Stimulated activated CD4-positive, alpha-beta T cell treated with anti-CD3 and anti-CD28 coated beads, Interleukin-1b, Interleukin-23, amount 100 ng/mL, for 4 hours (primary cell): ENCODE results near the gene OR5A2.
"Not testable (repeated sequence)": the region's sequence is repeated elsewhere in the genome, so short reads cannot be mapped to it uniquely, and the experiment has no call there.

ENCODE experiments used
- DNase-seq, 2 donors: peaks; one replicate each; pipeline ENCODE4 v3.0.0-alpha.2; 2020; ENCODE audit warnings: low read depth in 2 of 2

Gene OR5A2

DNA sequence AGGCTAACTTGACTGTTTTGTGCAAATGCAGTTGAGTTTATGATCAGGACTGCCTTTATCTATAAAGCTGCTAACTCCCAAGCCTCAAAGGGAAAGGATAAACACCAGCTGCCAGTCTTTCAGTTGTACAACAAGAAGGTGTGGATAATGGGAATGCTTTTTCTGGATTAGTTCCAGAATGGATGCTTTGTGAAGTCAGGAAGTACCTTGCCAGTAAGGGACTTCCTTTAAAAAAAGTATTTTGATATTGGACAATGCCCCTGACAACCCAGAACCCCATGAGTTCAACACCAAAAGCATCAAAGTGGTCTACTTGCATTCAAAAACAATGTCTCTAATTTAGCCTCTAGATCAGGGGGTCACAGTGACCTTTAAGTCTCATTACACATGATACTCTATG is 32.0 kb downstream of the OR5A2 start:
- no peak for DNase-seq

DNA sequence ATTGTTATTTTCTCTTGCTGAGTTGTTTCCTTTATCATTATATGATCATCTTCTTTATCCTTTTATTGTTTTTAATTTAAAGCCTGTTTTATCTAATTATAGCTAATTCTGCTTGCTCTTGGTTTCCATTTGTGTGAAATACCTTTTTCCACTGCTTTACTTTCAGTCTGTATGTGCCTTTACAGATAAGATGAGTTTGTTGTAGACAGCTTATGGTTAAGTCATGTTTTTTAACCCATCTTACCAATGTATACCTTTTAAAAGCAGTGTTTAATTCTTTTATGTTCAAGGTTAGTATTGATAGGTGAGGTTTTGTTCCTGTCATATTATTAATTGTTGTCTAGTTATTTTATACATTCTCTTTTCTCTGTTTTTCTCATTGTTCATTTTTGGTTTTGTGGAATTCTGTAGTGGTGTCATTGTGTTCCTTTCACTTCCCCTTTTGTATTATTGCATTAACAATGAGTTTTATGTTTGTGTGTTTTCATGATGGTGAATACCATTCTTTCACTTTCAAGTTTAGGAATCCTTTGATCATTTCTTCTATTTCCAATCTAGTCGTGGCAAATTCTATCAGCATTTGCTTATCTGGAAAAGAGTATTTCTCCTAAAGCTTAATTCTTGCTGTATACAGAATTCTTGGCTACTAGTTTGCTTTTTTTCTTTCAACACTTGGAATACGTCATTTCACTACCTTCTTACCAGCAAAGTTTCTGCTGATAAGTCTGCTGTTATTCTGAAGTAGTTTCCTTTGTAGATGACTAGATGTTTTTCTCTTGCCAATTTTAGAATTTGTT is 45.8 kb downstream of the OR5A2 start:
- DNase-seq, result no peak

- not testable (repeated sequence) for DNase-seq
Measured at GRCh38 chr11:59372324-59372723, 53.9 kb downstream of the OR5A2 start.

DNA sequence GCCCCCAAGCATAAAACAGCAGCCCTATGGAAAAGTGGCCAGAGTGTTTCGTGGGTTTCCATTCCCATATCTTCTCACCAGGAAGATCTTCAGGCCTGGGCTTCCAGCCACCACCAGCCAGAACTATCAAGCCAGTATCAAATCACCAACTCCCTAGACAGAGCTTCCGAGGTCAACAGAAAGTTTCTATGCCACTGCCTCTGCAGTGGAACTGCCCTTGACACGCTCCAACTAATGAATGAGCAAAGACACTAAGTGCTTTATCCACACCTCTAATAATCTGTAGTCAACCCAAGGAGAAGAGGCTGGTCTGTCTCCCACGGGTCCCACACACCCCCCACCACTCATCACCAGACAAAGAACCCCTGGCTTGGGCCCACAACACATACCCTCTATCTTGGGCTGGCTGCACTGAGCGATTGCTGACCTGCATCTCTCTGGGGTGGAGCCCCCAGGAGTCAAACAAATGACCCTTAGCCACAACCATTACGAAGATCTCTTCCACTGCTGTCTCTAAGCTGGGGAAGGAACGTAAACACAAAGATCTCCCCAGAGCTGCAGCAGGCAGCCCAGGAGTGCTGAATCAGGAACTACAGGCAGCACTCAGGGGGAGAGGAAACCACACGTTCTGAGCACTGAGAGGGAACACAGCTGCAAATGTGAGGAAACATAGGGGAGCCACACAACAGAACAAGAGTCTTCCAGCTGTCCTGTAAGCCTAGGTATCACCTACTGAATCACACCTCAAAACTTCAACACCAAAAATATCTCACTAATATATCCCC is 57.8 kb downstream of the OR5A2 start:
- DNase-seq, result no peak
